ENCODE data around the gene MRPL52.
A peak's percentile ranks its signal among the peaks of the same experiment; 100 is the strongest.
"Not testable (repeated sequence)": the region's sequence is repeated elsewhere in the genome, so short reads cannot be mapped to it uniquely, and the experiment has no call there.

Gene MRPL52

DNA sequence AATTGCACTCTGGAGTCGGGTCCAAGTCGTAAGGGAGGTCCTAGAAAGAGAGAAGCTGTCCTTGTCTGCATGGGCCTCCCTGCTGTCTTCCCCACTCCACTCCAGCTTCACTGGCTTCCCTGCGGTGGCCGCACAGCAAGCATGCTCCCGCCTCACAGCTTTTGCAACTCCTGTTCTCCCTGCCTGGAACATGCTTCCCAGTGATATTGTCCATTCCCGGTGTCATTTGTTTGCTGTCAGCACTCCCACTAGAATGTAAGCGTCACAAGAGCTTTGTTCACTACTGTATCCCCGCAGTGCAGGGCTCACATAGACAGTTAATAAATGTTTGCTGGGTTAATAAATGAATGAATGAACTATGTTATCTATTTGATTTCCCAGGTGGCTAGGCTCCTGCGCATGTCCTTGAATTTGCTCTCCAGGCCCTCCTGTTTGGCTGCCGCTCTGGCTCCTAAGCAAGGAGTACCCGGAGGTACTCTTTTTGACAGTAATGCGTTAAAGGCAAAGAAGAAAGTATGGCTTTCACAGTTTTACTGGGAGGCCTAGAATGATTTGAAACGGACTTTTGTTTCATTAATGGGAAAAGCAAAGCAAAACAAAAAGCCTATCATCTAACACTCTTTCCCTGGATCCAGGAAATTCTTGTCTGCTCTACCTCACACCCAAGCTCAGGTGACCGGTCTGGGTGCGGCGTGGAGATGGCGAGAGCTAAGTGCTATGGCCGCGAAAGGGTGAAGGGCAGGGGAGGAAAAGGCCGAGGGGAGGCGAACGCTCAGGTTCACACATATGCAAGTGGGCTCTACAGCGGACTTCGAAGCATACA lies 8.3 kb upstream of the MRPL52 start:
- Histone ChIP-seq H3K9me3 (no peaks in the 10 kb centered on the region), H3K27ac (no peak overlapping the region), H3K4me3 (ENCODE audit: low read depth in 1 of 2, low read length in 1 of 2) (no peak overlapping the region), H3K36me3 (no peaks in the 10 kb centered on the region), H3K4me1 (ENCODE audit: control insufficient read depth in 1 of 2, insufficient read depth in 1 of 2, low read depth in 1 of 2, low read length in 1 of 2) (peaks cover 62 to 69% of the 10 kb centered on the region in 2 experiments), H3K27me3 (peaks cover 32% of the 10 kb centered on the region)
- TF ChIP-seq, protein P1, sequence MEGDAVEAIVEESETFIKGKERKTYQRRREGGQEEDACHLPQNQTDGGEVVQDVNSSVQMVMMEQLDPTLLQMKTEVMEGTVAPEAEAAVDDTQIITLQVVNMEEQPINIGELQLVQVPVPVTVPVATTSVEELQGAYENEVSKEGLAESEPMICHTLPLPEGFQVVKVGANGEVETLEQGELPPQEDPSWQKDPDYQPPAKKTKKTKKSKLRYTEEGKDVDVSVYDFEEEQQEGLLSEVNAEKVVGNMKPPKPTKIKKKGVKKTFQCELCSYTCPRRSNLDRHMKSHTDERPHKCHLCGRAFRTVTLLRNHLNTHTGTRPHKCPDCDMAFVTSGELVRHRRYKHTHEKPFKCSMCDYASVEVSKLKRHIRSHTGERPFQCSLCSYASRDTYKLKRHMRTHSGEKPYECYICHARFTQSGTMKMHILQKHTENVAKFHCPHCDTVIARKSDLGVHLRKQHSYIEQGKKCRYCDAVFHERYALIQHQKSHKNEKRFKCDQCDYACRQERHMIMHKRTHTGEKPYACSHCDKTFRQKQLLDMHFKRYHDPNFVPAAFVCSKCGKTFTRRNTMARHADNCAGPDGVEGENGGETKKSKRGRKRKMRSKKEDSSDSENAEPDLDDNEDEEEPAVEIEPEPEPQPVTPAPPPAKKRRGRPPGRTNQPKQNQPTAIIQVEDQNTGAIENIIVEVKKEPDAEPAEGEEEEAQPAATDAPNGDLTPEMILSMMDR (IDR thresholded peaks at IDR 0.05) = no peak

DNA sequence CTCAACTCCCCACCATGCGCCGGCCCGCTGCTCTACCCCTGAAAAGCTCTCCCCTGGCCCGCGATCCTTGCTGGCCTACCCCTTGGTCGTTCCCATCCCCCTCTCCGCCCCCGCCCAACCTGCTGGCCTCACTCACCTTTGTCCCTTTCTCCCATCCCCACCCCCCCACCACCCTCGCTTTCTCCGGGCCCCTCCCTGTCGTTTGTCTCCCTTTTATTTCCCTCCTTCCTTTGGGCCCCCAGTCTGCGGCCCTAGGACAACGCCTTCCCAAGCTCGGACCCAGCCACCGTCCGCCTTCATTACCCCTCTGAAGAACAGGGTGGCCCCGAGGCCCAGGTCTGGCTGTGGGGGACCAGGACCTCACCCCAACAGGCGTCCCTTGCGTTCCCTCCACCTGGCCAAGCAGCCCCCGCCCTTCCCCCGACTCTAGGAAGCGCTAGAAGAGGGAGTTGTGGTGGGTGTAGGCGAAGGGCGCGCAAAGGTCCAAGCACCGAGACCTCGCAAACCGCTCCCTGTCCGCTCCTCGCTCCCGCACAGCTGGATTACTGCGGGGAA lies 7.6 kb upstream of the MRPL52 start:
- H3K27ac ChIP-seq = peak overlapping the region; percentile 73
- H3K4me1 ChIP-seq (ENCODE audit: control insufficient read depth in 1 of 2, insufficient read depth in 1 of 2, low read depth in 1 of 2, low read length in 1 of 2) = peaks cover 57 to 62% of the 10 kb centered on the region in 2 experiments
- H3K9me3 ChIP-seq = no peaks in the 10 kb centered on the region
- H3K4me3 ChIP-seq (ENCODE audit: low read depth in 1 of 2, low read length in 1 of 2) = peak overlapping the region; percentile 70 to 71
- TF ChIP-seq, protein P1 (IDR thresholded peaks at IDR 0.05) = no peak
- no peaks in the 10 kb centered on the region for H3K36me3 ChIP-seq
- peaks cover 32% of the 10 kb centered on the region for H3K27me3 ChIP-seq

DNA sequence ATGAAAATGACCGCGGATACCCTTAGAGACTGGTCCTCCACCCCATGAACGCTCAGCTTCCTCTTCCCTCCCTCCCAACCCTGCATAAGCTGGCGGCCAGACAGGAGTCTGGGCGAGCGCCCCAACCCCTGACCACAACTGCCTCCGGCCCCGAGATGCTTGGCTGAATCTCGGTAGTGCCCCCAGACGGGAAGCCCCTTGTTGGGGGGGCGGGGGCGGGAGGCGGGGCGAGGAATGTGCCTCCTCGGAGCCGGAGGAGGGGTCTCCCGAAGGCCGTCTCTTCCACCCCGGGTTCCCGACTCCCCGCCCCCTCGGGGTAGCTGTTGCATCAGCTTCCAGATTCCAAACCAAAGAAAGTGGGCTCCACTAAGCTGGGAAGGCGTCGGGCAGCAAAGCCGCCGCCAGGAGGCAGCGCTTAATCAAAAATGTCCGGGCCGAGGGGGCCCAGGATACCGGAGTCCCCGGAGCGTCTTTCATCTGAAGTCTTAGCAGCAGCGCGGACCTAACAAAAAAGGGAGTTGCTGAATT lies 7.1 kb upstream of the MRPL52 start:
- Histone ChIP-seq H3K27ac (peak overlapping the region; percentile 73), H3K4me1 (ENCODE audit: control insufficient read depth in 1 of 2, insufficient read depth in 1 of 2, low read depth in 1 of 2, low read length in 1 of 2) (peaks cover 54 to 59% of the 10 kb centered on the region in 2 experiments)
- TF ChIP-seq, protein P1 (IDR thresholded peaks at IDR 0.05) = peak; percentile 62

DNA sequence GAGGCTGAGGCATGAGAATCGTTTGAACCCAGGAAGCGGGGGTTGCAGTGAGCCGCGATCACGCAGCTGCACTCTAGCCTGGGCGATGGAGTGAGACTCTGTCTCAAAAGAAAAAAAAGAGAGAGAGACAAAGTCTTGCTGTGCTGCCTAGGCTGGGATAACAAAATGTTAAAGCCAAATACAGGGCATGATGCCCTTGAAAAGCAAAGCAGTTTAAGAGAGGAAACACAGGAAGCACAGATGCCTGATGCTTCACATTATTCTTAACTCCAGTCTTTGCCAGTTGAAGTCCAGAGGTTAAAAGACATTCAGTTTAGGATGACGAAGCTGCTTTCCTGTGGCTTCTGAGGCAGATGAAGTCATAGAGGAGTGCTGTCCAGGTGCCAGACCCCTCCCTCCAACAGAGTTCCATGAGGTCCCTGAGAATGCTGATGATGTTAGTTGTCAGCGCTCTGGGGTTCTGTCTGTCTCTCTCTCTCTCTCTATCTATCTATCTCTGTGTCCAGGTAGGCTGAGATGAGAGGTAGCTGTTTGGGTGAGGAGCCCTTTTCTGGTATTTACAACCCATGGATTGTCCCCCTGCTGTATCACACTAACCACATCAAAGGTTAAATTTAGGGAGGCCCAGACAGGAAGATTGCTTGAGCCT lies 4.9 kb upstream of the MRPL52 start:
- Histone ChIP-seq H3K9me3 (no peaks in the 10 kb centered on the region), H3K4me1 (ENCODE audit: control insufficient read depth in 1 of 2, insufficient read depth in 1 of 2, low read depth in 1 of 2, low read length in 1 of 2) (peaks cover 38 to 42% of the 10 kb centered on the region in 2 experiments), H3K27me3 (peaks cover 28% of the 10 kb centered on the region), H3K36me3 (no peaks in the 10 kb centered on the region), H3K4me3 (ENCODE audit: low read depth in 1 of 2, low read length in 1 of 2) (no peak overlapping the region), H3K27ac (peak overlapping the region; percentile 52)
- TF ChIP-seq, protein P1 (IDR thresholded peaks at IDR 0.05) = no peak

More for the DNA sequence above, 7.1 kb upstream of the MRPL52 start:
- Histone ChIP-seq H3K4me3 (ENCODE audit: low read depth in 1 of 2, low read length in 1 of 2) (peak overlapping the region; percentile 70 to 71), H3K9me3 (no peaks in the 10 kb centered on the region), H3K27me3 (peaks cover 32% of the 10 kb centered on the region), H3K36me3 (no peaks in the 10 kb centered on the region)

DNA sequence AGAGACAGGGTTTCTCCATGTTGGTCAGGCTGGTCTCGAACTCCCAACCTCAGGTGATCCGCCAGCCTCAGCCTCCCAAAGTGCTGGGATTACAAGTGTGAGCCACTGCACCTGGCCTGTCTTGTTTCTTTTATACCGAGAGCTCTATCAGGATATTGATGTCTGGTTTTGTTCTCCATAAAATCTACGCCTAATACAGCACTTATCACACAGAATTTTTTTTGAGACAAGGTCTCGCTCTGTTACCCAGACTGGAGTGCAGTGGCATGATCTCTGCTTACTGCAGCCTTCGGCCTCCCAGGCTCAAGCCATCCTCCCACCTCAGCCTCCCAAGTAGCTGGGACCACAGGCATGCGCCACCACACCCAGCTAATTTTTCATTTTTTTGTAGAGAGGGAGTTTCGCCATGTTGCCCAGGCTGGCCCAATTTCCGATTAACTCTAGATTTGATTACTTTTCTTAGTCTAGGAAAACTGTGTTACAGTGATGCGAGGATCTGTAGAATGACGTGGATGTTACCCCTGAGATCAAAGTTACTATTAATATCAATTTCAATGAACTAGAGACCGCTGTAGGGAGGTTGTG lies 519 bp upstream of the MRPL52 start:
- Histone ChIP-seq H3K36me3 (peaks cover 11% of the 10 kb centered on the region), H3K4me1 (ENCODE audit: control insufficient read depth in 1 of 2, insufficient read depth in 1 of 2, low read depth in 1 of 2, low read length in 1 of 2) (peaks cover 22 to 23% of the 10 kb centered on the region in 2 experiments), H3K4me3 (ENCODE audit: low read depth in 1 of 2, low read length in 1 of 2) (peak overlapping the region; percentile 75 to 81), H3K27ac (peak overlapping the region; percentile 87)
- not testable (repeated sequence) for H3K27me3 ChIP-seq, H3K9me3 ChIP-seq
